Nephron progenitor cell (in vitro differentiated cells): ENCODE data around the gene PRRT2.

Source experiments
- DNase-seq: peaks from one replicate; pipeline ENCODE4 v3.0.0; 2021
- H3K27ac Mint-ChIP-seq: 2 replicates; pipeline ENCODE4 v1.8.0; 2021; ENCODE audit warnings: mild to moderate bottlenecking, moderate library complexity, mixed read lengths
- H3K27me3 Mint-ChIP-seq: 2 replicates; pipeline ENCODE4 v1.8.0; 2021; ENCODE audit warnings: mild to moderate bottlenecking, low read depth, mixed read lengths; ENCODE audit not compliant: poor library complexity
- H3K36me3 Mint-ChIP-seq: 2 replicates; pipeline ENCODE4 v1.8.0; 2021; ENCODE audit warnings: low read depth, mixed read lengths
- H3K4me1 Mint-ChIP-seq: 2 replicates; pipeline ENCODE4 v1.8.0; 2021; ENCODE audit warnings: mixed read lengths
- H3K4me3 Mint-ChIP-seq: 2 replicates; pipeline ENCODE4 v1.8.0; 2021; ENCODE audit warnings: mild to moderate bottlenecking, moderate library complexity, mixed read lengths
- H3K9me3 Mint-ChIP-seq: 2 replicates; pipeline ENCODE4 v1.8.0; 2021; ENCODE audit warnings: mild to moderate bottlenecking, moderate library complexity, mixed read lengths
- TF ChIP-seq, protein P1 (sequence below): fragments of 200-600 bp; sonication (generic); IDR thresholded peaks from 2 replicates; pipeline ENCODE4 v1.5.0; 2021; ENCODE audit warnings: antibody characterized with exemption

The PRRT2 gene

DNA sequence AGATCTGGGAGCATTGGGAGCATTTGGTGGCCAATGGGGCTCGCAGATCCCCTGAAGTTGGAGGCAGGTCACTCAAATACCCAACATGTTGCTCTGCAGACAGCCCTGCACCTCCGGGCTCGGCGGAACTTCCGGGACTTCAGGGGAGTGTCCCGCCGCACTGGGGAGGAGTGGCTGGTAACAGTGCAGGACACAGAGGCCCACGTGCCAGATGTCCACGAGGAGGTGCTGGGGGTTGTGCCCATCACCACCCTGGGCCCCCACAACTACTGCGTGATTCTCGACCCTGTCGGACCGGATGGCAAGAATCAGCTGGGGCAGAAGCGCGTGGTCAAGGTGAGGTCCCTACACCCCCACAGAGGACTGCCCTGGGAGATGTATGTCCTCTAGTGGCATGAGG, 24.6 kb downstream of the PRRT2 start:
- Mint-ChIP-seq H3K9me3 (no peaks in the 10 kb centered on the region), H3K4me3 (no peak overlapping the region), H3K36me3 (no peaks in the 10 kb centered on the region), H3K27me3 (peaks cover 23% of the 10 kb centered on the region), H3K27ac (no peak overlapping the region), H3K4me1 (peaks cover 12% of the 10 kb centered on the region)
- DNase-seq: no peak
- TF ChIP-seq, protein P1, sequence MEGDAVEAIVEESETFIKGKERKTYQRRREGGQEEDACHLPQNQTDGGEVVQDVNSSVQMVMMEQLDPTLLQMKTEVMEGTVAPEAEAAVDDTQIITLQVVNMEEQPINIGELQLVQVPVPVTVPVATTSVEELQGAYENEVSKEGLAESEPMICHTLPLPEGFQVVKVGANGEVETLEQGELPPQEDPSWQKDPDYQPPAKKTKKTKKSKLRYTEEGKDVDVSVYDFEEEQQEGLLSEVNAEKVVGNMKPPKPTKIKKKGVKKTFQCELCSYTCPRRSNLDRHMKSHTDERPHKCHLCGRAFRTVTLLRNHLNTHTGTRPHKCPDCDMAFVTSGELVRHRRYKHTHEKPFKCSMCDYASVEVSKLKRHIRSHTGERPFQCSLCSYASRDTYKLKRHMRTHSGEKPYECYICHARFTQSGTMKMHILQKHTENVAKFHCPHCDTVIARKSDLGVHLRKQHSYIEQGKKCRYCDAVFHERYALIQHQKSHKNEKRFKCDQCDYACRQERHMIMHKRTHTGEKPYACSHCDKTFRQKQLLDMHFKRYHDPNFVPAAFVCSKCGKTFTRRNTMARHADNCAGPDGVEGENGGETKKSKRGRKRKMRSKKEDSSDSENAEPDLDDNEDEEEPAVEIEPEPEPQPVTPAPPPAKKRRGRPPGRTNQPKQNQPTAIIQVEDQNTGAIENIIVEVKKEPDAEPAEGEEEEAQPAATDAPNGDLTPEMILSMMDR: no peak

DNA sequence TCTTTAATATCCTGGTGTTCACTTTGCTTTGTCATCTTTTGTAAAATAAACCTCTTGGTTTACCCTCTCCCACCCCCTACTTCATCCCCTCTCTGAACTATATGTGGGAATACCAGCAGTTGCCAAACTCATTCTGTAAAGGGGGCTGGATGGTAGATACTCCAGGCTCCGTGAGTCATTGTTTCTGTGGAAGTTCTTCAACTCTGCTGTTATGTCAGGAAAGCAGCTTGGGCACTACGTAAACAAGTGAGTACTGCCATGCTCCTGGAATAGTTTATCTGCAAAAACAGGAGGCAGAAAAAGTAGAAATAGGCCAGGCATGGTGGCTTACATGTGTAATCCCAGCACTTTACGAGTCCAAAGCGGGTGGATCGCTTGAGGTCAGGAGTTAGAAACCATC, 25.8 kb downstream of the PRRT2 start:
- Mint-ChIP-seq H3K9me3 (no peaks in the 10 kb centered on the region), H3K4me1 (peaks cover 12% of the 10 kb centered on the region), H3K36me3 (no peaks in the 10 kb centered on the region), H3K27me3 (peaks cover 24% of the 10 kb centered on the region), H3K27ac (peak overlapping the region; percentile 22), H3K4me3 (no peak overlapping the region)
- TF ChIP-seq, protein P1: no peak
- DNase-seq: no peak

DNA sequence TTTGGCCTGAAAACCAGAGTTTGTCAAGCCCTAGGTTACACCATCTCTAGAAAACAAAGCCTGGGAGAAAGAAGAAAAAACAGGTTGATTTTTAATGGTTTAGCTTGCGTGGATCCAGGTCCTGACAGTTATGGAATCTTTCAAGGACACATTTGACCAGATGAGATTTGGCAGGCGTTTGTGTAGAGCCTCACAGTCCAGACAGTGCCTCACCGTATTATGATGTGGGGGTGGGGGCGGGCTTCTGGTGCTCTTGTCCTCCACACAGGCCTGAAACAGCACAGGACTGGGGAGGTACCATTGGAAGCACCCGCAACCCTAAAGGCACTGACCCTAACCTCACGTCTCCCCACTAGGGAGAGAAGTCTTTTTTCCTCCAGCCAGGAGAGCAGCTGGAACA, 27.8 kb downstream of the PRRT2 start:
- Mint-ChIP-seq H3K9me3 (no peaks in the 10 kb centered on the region), H3K36me3 (no peaks in the 10 kb centered on the region), H3K4me3 (no peak overlapping the region), H3K4me1 (peaks cover 12% of the 10 kb centered on the region), H3K27ac (no peak overlapping the region), H3K27me3 (peaks cover 31% of the 10 kb centered on the region)
- TF ChIP-seq, protein P1: no peak
- DNase-seq: no peak

DNA sequence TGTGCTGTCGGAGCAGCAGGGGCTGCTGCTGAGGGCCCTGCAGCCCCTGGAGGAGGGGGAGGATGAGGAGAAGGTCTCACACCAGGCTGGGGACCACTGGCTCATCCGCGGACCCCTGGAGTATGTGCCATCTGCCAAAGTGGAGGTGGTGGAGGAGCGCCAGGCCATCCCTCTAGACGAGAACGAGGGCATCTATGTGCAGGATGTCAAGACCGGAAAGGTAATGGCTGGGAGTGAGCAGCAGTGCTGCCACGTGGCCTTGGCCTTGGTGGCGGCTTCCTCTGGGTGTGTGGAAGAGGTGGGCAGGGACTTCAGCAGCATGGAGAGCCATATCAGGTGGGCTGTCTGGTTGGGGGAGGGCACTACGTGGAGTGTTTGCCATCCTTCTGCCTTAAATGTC, 28.2 kb downstream of the PRRT2 start:
- no peaks in the 10 kb centered on the region for H3K9me3 Mint-ChIP-seq
- no peak overlapping the region for H3K27ac Mint-ChIP-seq
- no peaks in the 10 kb centered on the region for H3K36me3 Mint-ChIP-seq
- DNase-seq: no peak
- no peak overlapping the region for H3K4me3 Mint-ChIP-seq
- H3K4me1 Mint-ChIP-seq: peaks cover 15% of the 10 kb centered on the region
- H3K27me3 Mint-ChIP-seq: peaks cover 31% of the 10 kb centered on the region
- TF ChIP-seq, protein P1: no peak

DNA sequence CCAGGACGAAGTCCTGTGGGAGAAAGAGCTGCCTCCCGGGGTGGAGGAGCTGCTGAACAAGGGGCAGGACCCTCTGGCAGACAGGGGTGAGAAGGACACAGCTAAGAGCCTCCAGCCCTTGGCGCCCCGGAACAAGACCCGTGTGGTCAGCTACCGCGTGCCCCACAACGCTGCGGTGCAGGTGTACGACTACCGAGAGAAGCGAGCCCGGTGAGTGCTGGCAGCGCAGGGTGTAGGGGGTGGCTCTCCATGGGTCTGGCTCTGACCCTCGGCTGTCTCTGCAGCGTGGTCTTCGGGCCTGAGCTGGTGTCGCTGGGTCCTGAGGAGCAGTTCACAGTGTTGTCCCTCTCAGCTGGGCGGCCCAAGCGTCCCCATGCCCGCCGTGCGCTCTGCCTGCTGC, 29.6 kb downstream of the PRRT2 start:
- no peak for DNase-seq
- Mint-ChIP-seq H3K9me3 (no peaks in the 10 kb centered on the region), H3K4me1 (peaks cover 12% of the 10 kb centered on the region), H3K36me3 (no peaks in the 10 kb centered on the region), H3K27ac (no peak overlapping the region), H3K27me3 (peaks cover 37% of the 10 kb centered on the region), H3K4me3 (no peak overlapping the region)
- TF ChIP-seq, protein P1: no peak

DNA sequence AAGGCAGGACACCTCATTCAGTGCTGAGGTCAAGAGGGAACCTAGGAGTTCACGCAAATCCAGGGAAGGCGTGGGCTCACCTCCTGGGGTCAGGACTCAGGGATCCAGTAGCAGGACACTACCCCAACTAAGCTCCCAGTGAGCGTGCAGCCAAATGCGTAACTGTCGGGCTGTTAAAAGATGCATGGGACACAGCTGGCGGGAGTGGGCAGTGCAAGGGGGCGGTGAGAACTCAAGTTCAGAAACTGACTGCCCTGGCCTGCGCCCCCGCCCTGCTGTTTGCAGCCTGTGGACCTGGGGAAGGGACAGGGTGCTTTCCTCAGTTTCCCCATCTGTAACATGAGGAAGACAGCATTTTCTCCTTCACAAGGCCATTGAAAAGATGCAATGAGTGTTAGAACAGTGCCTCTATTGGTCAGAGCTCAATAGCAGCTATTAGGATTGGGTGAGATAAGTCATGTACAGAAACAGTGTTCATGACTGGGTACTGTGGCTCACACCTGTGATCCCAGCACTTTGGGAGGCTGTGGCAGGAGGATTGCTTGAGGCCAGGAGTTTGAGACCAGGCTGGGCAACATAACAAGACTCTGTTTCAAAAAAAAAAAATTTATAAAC, 30.8 kb downstream of the PRRT2 start:
- H3K4me3 Mint-ChIP-seq: no peak overlapping the region
- peaks cover 12% of the 10 kb centered on the region for H3K4me1 Mint-ChIP-seq
- peaks cover 38% of the 10 kb centered on the region for H3K27me3 Mint-ChIP-seq
- H3K27ac Mint-ChIP-seq: no peak overlapping the region
- DNase-seq: no peak
- TF ChIP-seq, protein P1: no peak
- no peaks in the 10 kb centered on the region for H3K36me3 Mint-ChIP-seq
- H3K9me3 Mint-ChIP-seq: no peaks in the 10 kb centered on the region
